Progenitor cell of endocrine pancreas (in vitro differentiated cells): Measurements from ENCODE around the gene MAPK12. TPM values are rescaled to one million over a fixed set of nuclear protein-coding genes. Genes with fewer than 3 reads are reported as not detected.

Source experiments
- DNase-seq: peaks from one replicate; pipeline ENCODE4 v3.0.0; 2021; ENCODE audit warnings: low spot score; ENCODE audit not compliant: unreplicated experiment
- H3K27ac Mint-ChIP-seq: 2 replicates; pipeline ENCODE4 v1.8.0; 2021; ENCODE audit warnings: mild to moderate bottlenecking, moderate library complexity, mixed read lengths
- H3K27me3 Mint-ChIP-seq: 2 replicates; pipeline ENCODE4 v1.8.0; 2021; ENCODE audit warnings: mixed read lengths
- H3K36me3 Mint-ChIP-seq: 2 replicates; pipeline ENCODE4 v1.8.0; 2022; ENCODE audit warnings: mixed read lengths; ENCODE audit not compliant: insufficient read depth
- H3K4me1 Mint-ChIP-seq: 2 replicates; pipeline ENCODE4 v1.8.0; 2021; ENCODE audit warnings: low read depth, mixed read lengths
- H3K4me3 Mint-ChIP-seq: 2 replicates; pipeline ENCODE4 v1.8.0; 2021; ENCODE audit warnings: low read depth, mild to moderate bottlenecking, moderate library complexity, mixed read lengths
- H3K9me3 Mint-ChIP-seq: 2 replicates; pipeline ENCODE4 v1.8.0; 2021; ENCODE audit warnings: low read depth, mixed read lengths
- CTCF ChIP-seq: fragments of 200-600 bp; sonication (generic); IDR thresholded peaks from one replicate; pipeline ENCODE4 v1.5.0; 2021; ENCODE audit warnings: antibody characterized with exemption, mild to moderate bottlenecking; ENCODE audit not compliant: unreplicated experiment
- total RNA-seq: library from RNA; stranded (reverse); gene quantifications from 2 replicates; pipeline ENCODE4 v1.2.1, GENCODE V29; 2021

The MAPK12 gene
- total RNA-seq, 1 donor from 2014 or later: 53.7 TPM

GRCh38 chr22:50260801-50261614 is 475 bp downstream of the MAPK12 start:
- peaks cover 3% of the 10 kb centered on the region for H3K4me1 Mint-ChIP-seq
- DNase-seq: no peak

GRCh38 chr22:50260434-50260800 is 1.1 kb downstream of the MAPK12 start:
- peaks cover 10% of the 10 kb centered on the region for H3K27me3 Mint-ChIP-seq
- H3K4me3 Mint-ChIP-seq: peak overlapping the region; percentile 61
- H3K27ac Mint-ChIP-seq: no peak overlapping the region
- TF ChIP-seq CTCF: no peak
- DNase-seq: no peak
- peaks cover 3% of the 10 kb centered on the region for H3K4me1 Mint-ChIP-seq
- H3K36me3 Mint-ChIP-seq: no peaks in the 10 kb centered on the region
- H3K9me3 Mint-ChIP-seq: no peaks in the 10 kb centered on the region

More at GRCh38 chr22:50260801-50261614, 475 bp downstream of the MAPK12 start:
- Mint-ChIP-seq H3K9me3 (no peaks in the 10 kb centered on the region), H3K4me3 (peak overlapping the region; percentile 61), H3K36me3 (no peaks in the 10 kb centered on the region), H3K27me3 (peaks cover 12% of the 10 kb centered on the region), H3K27ac (no peak overlapping the region)
- TF ChIP-seq CTCF: no peak

- H3K4me1 Mint-ChIP-seq: peaks cover 3% of the 10 kb centered on the region
- H3K27ac Mint-ChIP-seq: no peak overlapping the region
- no peaks in the 10 kb centered on the region for H3K9me3 Mint-ChIP-seq
- no peak for TF ChIP-seq CTCF
- no peak for DNase-seq
- H3K36me3 Mint-ChIP-seq: no peaks in the 10 kb centered on the region
- peaks cover 3% of the 10 kb centered on the region for H3K27me3 Mint-ChIP-seq
- H3K4me3 Mint-ChIP-seq: peak overlapping the region; percentile 53
These were observed 2.2 kb downstream of the MAPK12 start for GRCh38 chr22:50259302-50259701.

- no peaks in the 10 kb centered on the region for H3K9me3 Mint-ChIP-seq
- peaks cover 3% of the 10 kb centered on the region for H3K4me1 Mint-ChIP-seq
- no peak overlapping the region for H3K27ac Mint-ChIP-seq
- no peak for DNase-seq
- no peaks in the 10 kb centered on the region for H3K27me3 Mint-ChIP-seq
- TF ChIP-seq CTCF: no peak
- peak overlapping the region; percentile 44 for H3K4me3 Mint-ChIP-seq
- no peaks in the 10 kb centered on the region for H3K36me3 Mint-ChIP-seq
These were observed 2.9 kb downstream of the MAPK12 start for GRCh38 chr22:50258361-50259292.
